GM21825 (cell line): Measurements from ENCODE around the gene CBLB.

Source experiments
- ATAC-seq: cut with Tn5 transposase; IDR thresholded peaks from one replicate; pipeline ENCODE4 v1.9.1; 2021; ENCODE audit warnings: mild to moderate bottlenecking, moderate library complexity; ENCODE audit not compliant: unreplicated experiment

CBLB gene

GRCh38 chr3:105791919-105792786 is 76.7 kb downstream of the CBLB start:
- no peak for ATAC-seq

- ATAC-seq, result no peak
Measured at GRCh38 chr3:105791131-105791530, 77.7 kb downstream of the CBLB start.

DNA sequence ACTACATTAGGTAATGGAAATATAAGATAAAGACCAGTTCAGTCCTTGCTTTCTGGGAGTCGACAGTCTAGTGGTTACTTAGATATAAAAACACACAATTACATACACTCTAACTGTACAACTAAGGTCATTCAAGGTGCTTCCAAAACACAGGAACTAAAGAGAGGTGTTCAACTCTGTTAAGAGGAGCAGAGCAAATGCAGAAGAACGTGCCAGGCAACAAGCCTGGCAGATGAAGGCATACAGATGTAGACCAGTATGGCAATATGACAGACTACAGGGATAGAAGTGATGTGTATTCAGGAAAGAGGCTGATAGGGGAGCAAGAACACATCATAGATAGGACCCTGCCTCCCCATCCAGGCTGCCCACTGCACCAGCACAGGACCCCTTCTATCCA is 78.3 kb downstream of the CBLB start:
- no peak for ATAC-seq

- ATAC-seq, result no peak
Measured at GRCh38 chr3:105788593-105788992, 80.2 kb downstream of the CBLB start.

DNA sequence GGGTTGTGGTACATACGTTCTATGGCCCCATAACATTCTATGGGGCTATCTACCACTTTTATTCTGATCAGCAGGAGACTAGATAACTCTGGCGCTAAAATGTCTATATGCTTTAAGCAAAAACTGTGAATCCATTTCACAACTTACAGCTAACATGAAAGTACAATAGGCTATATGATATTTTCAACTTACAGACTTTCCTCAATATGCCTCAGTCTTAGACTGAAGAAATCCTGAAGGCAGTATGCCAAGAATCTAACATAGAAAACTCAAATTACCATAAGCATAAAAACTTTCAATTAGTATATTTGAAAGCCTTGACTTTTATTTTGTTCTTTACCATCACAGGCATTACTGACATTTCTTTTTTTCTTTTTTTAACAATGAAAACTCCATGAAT is 81.4 kb downstream of the CBLB start:
- no peak for ATAC-seq

DNA sequence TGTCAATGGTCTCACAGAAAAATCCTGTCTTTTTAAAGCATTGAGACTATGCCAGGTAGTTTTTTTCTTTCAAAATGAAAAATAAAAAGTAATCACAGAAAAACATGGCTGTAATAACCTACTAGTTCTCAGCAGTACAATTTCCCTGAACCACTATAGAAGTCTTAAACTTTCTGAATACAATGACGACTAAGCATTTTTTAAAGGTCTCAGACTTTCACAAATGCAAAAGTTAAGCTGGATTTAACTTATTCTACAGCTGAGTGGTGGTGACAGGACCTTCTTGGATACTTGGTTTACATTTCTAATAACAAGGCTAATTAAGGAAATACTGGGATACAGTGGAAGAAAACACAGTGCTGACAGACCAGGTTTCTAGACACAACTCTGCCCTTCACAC is 81.8 kb downstream of the CBLB start:
- ATAC-seq, result no peak

DNA sequence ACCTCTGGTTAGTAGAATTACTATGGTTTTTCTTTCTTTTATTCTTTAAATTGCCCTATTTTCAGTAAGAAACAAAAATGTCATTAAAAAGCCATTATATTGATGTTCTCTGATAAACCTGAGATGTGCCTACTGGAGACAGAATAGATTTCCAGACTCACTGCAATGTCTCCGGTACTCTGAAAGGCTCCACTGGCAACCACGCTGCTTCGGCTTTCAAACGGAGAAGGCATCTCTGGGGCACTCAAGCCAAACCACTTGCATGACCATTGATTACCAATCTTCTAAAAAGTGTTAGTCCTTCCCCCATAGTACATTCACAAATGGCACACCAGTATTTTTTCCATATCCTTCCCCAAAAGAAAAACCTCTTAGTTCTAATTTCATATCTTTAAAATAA is 82.6 kb downstream of the CBLB start:
- no peak for ATAC-seq

GRCh38 chr3:105785803-105786202 is 83.0 kb downstream of the CBLB start:
- ATAC-seq, result no peak

DNA sequence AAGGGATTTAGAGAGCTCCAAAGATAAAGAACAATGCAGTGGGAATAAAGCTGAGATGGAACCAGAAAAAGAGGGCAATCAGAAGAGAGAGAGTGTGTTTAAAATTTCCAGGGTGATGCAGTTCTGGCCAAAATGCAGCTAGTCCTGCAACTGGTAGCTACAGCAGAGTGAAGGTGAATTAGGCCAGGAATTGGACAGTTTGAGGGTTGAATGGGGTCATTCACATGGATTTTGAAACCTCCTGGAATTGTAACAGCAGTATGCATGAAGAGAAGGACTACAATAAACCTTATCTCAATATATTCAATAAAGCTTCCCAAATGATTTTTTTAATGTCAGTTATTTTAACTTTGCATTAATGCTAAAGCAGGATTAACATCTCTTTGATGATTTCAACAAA is 85.2 kb downstream of the CBLB start:
- no peak for ATAC-seq

- ATAC-seq, result no peak
Measured at GRCh38 chr3:105781871-105782270, 86.9 kb downstream of the CBLB start.

DNA sequence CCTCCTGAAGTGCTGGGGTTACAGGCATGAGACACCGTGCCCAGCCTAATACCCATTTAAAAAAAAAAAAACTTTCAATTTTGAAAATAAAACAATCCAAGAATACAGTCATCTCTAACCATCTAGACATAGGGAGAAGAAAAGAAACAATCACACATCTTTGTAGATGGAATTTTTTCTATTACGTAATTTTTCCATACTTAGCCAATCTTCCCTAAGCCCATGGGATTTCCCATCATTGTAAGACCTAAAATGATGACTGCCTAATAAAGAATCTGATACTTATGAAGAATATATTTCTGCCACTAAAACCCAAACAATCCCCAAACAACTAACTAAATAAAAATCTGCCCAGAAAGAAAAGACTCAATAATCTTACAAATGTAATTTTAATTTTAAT is 88.7 kb downstream of the CBLB start:
- no peak for ATAC-seq

- no peak for ATAC-seq
Measured at GRCh38 chr3:105775368-105775767, 93.4 kb downstream of the CBLB start.

GRCh38 chr3:105774444-105775180 is 94.2 kb downstream of the CBLB start:
- ATAC-seq, result no peak

DNA sequence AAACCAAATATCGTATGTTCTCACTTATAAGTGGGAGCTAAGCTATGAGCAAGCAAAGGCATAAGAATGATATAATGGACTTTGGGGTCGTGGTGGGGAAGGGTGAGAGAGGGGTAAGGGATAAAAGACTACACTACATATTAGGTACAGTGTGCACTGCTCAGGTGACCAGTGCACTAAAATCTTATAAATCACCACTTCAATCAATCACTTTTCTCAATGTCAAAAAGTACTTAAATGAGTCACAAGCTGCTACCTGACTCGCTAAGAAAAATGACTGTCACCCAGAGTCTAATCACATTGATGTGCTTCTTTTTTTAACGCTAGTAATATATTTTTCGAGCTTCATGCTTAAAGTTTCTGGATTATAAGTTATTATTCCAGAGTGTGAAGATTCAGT is 95.5 kb downstream of the CBLB start:
- no peak for ATAC-seq

- no peak for ATAC-seq
Measured at GRCh38 chr3:105772635-105773034, 96.2 kb downstream of the CBLB start.

DNA sequence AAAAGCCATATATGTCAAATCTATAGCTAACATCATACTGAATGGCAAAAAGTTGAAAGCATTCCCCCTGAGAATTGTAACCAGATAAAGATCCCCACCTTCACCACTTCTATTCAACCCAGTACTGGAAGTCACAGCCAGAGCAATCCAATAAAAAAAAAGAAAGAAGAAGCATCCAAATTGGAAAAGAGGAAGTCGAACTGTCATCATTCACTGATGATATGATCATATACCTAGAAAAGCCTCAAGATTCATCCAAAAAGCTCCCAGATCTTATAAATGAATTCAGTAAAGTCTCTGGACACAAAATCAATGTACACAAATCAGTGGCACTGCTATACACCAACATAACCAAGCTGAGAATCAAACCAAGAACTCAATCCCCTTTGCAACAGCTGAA is 97.4 kb downstream of the CBLB start:
- no peak for ATAC-seq

DNA sequence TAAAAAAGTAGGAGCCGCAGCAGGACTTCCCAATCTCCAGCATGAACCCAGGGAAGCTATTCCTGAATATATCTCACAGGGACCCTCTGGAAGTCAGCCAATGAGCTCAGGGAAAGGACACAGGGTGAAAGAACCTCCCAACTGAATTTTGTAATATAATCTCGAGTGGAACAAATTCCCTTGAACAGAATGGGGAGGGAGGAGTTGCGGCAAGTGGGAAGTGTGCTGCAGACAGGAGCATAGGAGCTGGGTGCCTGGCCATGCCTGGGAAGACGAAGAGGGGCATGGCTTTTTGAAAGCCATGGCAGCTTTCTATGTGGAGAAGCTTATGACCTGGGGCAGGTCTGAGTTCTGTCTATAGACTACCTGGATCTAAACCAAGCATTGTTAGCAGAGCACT is 98.4 kb downstream of the CBLB start:
- ATAC-seq, result no peak

GRCh38 chr3:105767776-105768175 is 101.0 kb downstream of the CBLB start:
- ATAC-seq, result no peak

GRCh38 chr3:105767216-105767615 is 101.6 kb downstream of the CBLB start:
- ATAC-seq, result no peak

GRCh38 chr3:105765308-105765639 is 103.5 kb downstream of the CBLB start:
- no peak for ATAC-seq

DNA sequence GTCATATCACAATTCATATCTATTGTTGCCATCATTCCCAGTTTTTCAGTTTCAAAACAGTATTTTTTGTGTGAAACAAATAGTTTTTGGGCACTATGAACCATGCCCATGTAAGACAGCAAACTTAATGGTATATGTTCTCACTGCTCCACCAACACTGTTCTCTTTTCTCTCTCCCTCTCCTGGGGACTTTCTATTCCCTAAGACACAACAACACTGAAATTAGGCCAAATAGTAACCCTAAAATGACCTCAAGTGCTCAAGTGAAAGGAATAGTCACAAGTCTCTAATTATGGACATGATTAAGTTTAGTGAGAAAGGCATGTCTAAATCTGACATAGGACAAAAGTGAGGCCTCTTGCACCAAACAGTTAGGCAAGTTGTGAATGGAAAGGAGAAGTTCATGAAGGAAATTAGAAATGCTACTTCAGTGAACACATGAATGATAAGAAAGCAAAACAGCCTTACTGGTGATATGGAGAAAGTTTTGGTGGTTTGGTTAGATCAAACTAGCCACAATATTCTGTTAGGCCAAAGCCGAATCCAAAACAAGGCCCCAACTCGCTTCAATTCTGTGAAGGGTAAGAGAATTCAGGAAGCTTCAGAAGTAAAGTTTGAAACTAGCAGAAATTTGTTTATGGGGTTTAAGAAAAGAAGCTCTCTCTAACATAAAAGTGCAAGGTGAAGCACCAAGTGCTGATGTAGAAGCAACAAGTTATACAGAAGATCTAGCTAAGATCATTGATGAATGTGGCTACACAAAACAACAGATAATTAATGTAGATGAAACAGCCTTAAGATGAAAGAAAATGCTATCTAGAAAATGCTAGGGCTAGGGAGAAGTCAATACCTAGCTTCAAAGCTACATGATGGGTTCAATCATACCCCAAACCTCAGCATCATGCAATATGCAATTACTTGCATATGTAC is 104.2 kb downstream of the CBLB start:
- no peak for ATAC-seq
